B cell (primary cell): ENCODE data around the gene AGAP9. TPM values are rescaled to one million over a fixed set of nuclear protein-coding genes. Genes with fewer than 3 reads are reported as not detected.
"Not testable (repeated sequence)": the region's sequence is repeated elsewhere in the genome, so short reads cannot be mapped to it uniquely, and the experiment has no call there.

Experiments used
- ATAC-seq: fragments of 200-7000 bp; cut with Tn5 transposase; one replicate; pipeline ENCODE4 v1.10.0; 2021; ENCODE audit warnings: low read depth, mild to moderate bottlenecking, moderate number of reproducible peaks, moderate library complexity
- CTCF ChIA-PET: fragments of 350-600 bp; sonication (Branson Sonifier 250); formaldehyde crosslinking; loops from one replicate; lab custom pipeline; 2021; ENCODE audit warnings: antibody characterized with exemption, inconsistent platforms; lab: Charles Lee
- POLR2A ChIA-PET: fragments of 350-600 bp; sonication (Branson Sonifier 250); formaldehyde crosslinking; loops from one replicate; lab custom pipeline; 2021; ENCODE audit warnings: antibody characterized with exemption; lab: Charles Lee
- DNase-seq: peaks from one replicate; pipeline ENCODE4 v3.0.0; 2013
- H2AFZ ChIP-seq: 2 replicates; pipeline ENCODE4 v1.6.1; 2012; ENCODE audit warnings: mild to moderate bottlenecking, low read depth, low read length; ENCODE audit not compliant: insufficient read depth, poor library complexity, severe bottlenecking
- H3K27ac ChIP-seq, 2 donors: 1 replicate in 1 of 2; 2 replicates in 1 of 2; pipeline ENCODE4 v1.5.1; 2012 to 2013; ENCODE audit warnings: low read length in 2 of 2, mild to moderate bottlenecking in 2 of 2, moderate library complexity in 1 of 2
- H3K27me3 ChIP-seq, 4 experiments: fragments of 200-600 bp in 1 of 4; sonication (generic) in 1 of 4; replicated peaks in 1 of 4; 1 replicate in 2 of 4; 2 replicates in 2 of 4; pipeline versions ENCODE4 v1.6.1 to v1.7.0; 2013 to 2016; ENCODE audit warnings: low read length in 3 of 4, mild to moderate bottlenecking in 2 of 4, mixed read lengths in 1 of 4, moderate library complexity in 1 of 4; ENCODE audit not compliant: insufficient read depth in 4 of 4, control insufficient read depth in 3 of 4; ENCODE audit errors: control extremely low read depth in 1 of 4
- H3K36me3 ChIP-seq, 2 experiments: replicated peaks in 1 of 2; 1 replicate in 1 of 2; 2 replicates in 1 of 2; pipeline versions ENCODE4 v1.6.1 to v1.7.1; 2013; ENCODE audit warnings: low read length in 1 of 2; ENCODE audit not compliant: insufficient read depth in 2 of 2, control insufficient read depth in 1 of 2; ENCODE audit errors: control extremely low read depth in 1 of 2, extremely low read depth in 1 of 2
- H3K4me1 ChIP-seq, 2 donors: fragments of 200-600 bp in 1 of 2; sonication (generic) in 1 of 2; 1 replicate in 1 of 2; 2 replicates in 1 of 2; pipeline versions ENCODE4 v1.5.1 to v1.6.1; 2013 to 2017; ENCODE audit warnings: low read length in 2 of 2; ENCODE audit not compliant: control insufficient read depth in 2 of 2, insufficient read depth in 2 of 2
- H3K4me2 ChIP-seq: replicated peaks from 2 replicates; pipeline ENCODE3; 2012; ENCODE audit warnings: mild to moderate bottlenecking, low read depth, low read length; ENCODE audit not compliant: poor library complexity, severe bottlenecking
- H3K4me3 ChIP-seq, 5 experiments: fragments of 200-600 bp in 1 of 5; sonication (generic) in 1 of 5; 1 replicate in 3 of 5; 2 replicates in 2 of 5; pipeline versions ENCODE4 v1.5.1 to v1.7.0; 2011 to 2016; ENCODE audit warnings: low read length in 4 of 5, mild to moderate bottlenecking in 4 of 5, low read depth in 2 of 5, control low read depth in 1 of 5, moderate library complexity in 1 of 5; ENCODE audit not compliant: insufficient read depth in 1 of 5; ENCODE audit errors: control extremely low read depth in 1 of 5, extremely low read depth in 1 of 5
- H3K79me2 ChIP-seq: fragments of 200-600 bp; sonication (generic); one replicate; pipeline ENCODE4 v1.6.0; 2016; ENCODE audit warnings: low read length; ENCODE audit not compliant: control insufficient read depth, insufficient read depth
- H3K9ac ChIP-seq: fragments of 200-600 bp; sonication (generic); 2 replicates; pipeline ENCODE4 v1.6.1; 2017; ENCODE audit warnings: mild to moderate bottlenecking, low read length, moderate library complexity
- H3K9me3 ChIP-seq, 3 donors: one replicate each; pipeline versions ENCODE4 v1.6.1 to v1.7.1; 2013; ENCODE audit warnings: low read length in 2 of 3; ENCODE audit not compliant: control insufficient read depth in 2 of 3, insufficient read depth in 1 of 3; ENCODE audit errors: control extremely low read depth in 1 of 3
- H4K20me1 ChIP-seq: 2 replicates; pipeline ENCODE4 v1.6.0; 2012; ENCODE audit warnings: mild to moderate bottlenecking, low read length; ENCODE audit not compliant: insufficient read depth, control insufficient read depth, poor library complexity, severe bottlenecking
- H3K27ac Mint-ChIP-seq: one replicate; pipeline ENCODE4 v1.8.0; 2021; ENCODE audit warnings: mixed read lengths
- H3K27me3 Mint-ChIP-seq: one replicate; pipeline ENCODE4 v1.8.0; 2021; ENCODE audit warnings: mixed read lengths
- H3K4me1 Mint-ChIP-seq: one replicate; pipeline ENCODE4 v1.8.0; 2021; ENCODE audit warnings: mixed read lengths
- H3K4me3 Mint-ChIP-seq: one replicate; pipeline ENCODE4 v1.8.0; 2021; ENCODE audit warnings: mixed read lengths
- H3K9me3 Mint-ChIP-seq: one replicate; pipeline ENCODE4 v1.8.0; 2022; ENCODE audit warnings: mixed read lengths; ENCODE audit not compliant: insufficient read depth
- whole genome bisulfite sequencing: methylation state at CpG from one replicate; pipeline ENCODE4 v1.1.5; 2013; ENCODE audit warnings: missing lambda C conversion rate; ENCODE audit not compliant: insufficient coverage; 5-methylcytosine and 5-hydroxymethylcytosine counted together
- intact Hi-C: fragments of 100-400 bp; cut with micrococcal nuclease; formaldehyde crosslinking; loops from one replicate; pipeline ENCODE4 v1.10.0; 2022
- polyA plus RNA-seq: library from polyadenylated mRNA; depleted of rRNA; stranded (reverse); fragments of >200 nt; gene quantifications from 2 replicates; pipeline ENCODE4 v1.2.3, GENCODE V29; 2012
- total RNA-seq, 2 donors: library from RNA; stranded (reverse); fragments of 120-200 nt in 1 of 2; gene quantifications; 1 replicate in 1 of 2; 2 replicates in 1 of 2; pipeline versions ENCODE4 v1.2.3 to v1.2.4, GENCODE V29; 2013 to 2022

AGAP9 gene
- total and polyA plus RNA-seq, 2 donors (not counting 1 experiment from before 2014, with no cell fraction given) = 6.7 to 16.8 TPM

DNA sequence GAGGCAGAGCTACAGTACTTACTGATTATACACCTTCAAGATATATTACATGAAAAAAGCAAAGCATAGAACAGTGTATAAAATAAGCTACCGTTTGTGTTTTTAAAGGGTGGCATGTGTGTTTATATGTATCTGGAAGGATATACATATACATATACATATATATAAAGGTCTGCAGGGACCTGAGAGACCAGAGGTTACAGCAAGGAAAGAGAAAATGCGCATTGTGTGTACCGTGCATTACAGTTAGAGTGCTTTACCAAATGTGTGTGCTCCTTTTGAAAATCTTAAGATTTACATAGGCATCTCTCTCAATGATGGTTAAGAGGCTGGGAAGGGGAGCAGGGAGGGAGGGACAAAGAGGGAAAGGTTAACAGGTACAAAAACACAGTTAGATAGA is 23.8 kb upstream of the AGAP9 start:
- POLR2A ChIA-PET, H3K4me2 ChIP-seq, H3K27me3 ChIP-seq, H3K9me3 Mint-ChIP-seq, H3K4me1 Mint-ChIP-seq, H3K9me3 ChIP-seq, H3K79me2 ChIP-seq, H3K27me3 Mint-ChIP-seq, H3K4me1 ChIP-seq, intact Hi-C loops, H4K20me1 ChIP-seq, H3K27ac ChIP-seq, H3K27ac Mint-ChIP-seq, H3K4me3 ChIP-seq, CTCF ChIA-PET, H3K9ac ChIP-seq, H2AFZ ChIP-seq, H3K36me3 ChIP-seq, DNase-seq, ATAC-seq, H3K4me3 Mint-ChIP-seq: not testable (repeated sequence)
- WGBS = no CpG with 5 or more reads among the region's 3 CpGs

- H3K9me3 Mint-ChIP-seq, H4K20me1 ChIP-seq, intact Hi-C loops, H3K9ac ChIP-seq, H2AFZ ChIP-seq, ATAC-seq, H3K79me2 ChIP-seq, H3K4me1 ChIP-seq, H3K4me3 ChIP-seq, CTCF ChIA-PET, H3K4me1 Mint-ChIP-seq, H3K4me2 ChIP-seq, H3K9me3 ChIP-seq, H3K27me3 ChIP-seq, H3K4me3 Mint-ChIP-seq, H3K27ac ChIP-seq, POLR2A ChIA-PET, H3K36me3 ChIP-seq, H3K27me3 Mint-ChIP-seq, DNase-seq, H3K27ac Mint-ChIP-seq: not testable (repeated sequence)
- whole genome bisulfite sequencing = no CpG with 5 or more reads among the region's 3 CpGs
These were observed 13.0 kb upstream of the AGAP9 start for GRCh38 chr10:47536430-47536829.

- H3K4me2 ChIP-seq, H3K27ac Mint-ChIP-seq: not testable (repeated sequence)
- no CpG with 5 or more reads among the region's 9 CpGs for WGBS
These were observed 21.1 kb downstream of the AGAP9 start for GRCh38 chr10:47502313-47502712.

DNA sequence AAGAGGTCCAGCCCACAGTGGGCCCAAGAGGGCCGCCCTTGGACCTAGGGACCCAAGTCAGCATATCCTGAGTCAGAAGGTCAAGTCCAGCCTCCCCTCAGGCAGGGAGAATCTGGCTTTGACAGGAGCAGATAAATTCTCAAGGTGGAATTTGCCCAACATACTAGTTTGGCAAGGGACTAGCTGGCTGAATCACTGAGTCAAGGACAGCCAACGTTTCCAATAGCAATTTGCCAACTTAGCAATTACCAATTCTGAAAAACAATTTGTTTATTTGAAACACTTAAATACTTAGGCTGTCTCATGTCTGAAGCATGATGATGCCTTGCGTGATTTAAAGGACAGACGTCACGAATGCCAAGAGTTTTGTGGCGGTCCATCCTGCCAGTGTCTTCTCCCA is 29.2 kb downstream of the AGAP9 start:
- ATAC-seq, H3K4me1 Mint-ChIP-seq, H3K4me3 Mint-ChIP-seq, H3K79me2 ChIP-seq, H3K4me2 ChIP-seq, H3K9me3 ChIP-seq, H3K27ac ChIP-seq, H3K27me3 Mint-ChIP-seq, H3K27me3 ChIP-seq, DNase-seq, H3K9ac ChIP-seq, H4K20me1 ChIP-seq, H3K9me3 Mint-ChIP-seq, H3K4me3 ChIP-seq, intact Hi-C loops, H2AFZ ChIP-seq, H3K27ac Mint-ChIP-seq, CTCF ChIA-PET, H3K36me3 ChIP-seq, POLR2A ChIA-PET, H3K4me1 ChIP-seq: not testable (repeated sequence)
- WGBS = no CpG with 5 or more reads among the region's 6 CpGs

More at GRCh38 chr10:47502313-47502712, 21.1 kb downstream of the AGAP9 start:
- H3K4me3 ChIP-seq, POLR2A ChIA-PET, DNase-seq, H4K20me1 ChIP-seq, ATAC-seq, H3K4me1 ChIP-seq, H3K79me2 ChIP-seq, intact Hi-C loops, H3K36me3 ChIP-seq, H3K27ac ChIP-seq, H3K27me3 ChIP-seq, H3K27me3 Mint-ChIP-seq, H3K4me1 Mint-ChIP-seq, H3K9me3 Mint-ChIP-seq, H3K4me3 Mint-ChIP-seq, CTCF ChIA-PET, H2AFZ ChIP-seq, H3K9ac ChIP-seq, H3K9me3 ChIP-seq: not testable (repeated sequence)
